Occipital lobe (tissue), 2 donors: ENCODE data around the gene HYOU1. TPM values are rescaled to one million over a fixed set of nuclear protein-coding genes. Genes with fewer than 3 reads are reported as not detected.
A peak's percentile ranks its signal among the peaks of the same experiment; 100 is the strongest.
"Not testable (repeated sequence)": the region's sequence is repeated elsewhere in the genome, so short reads cannot be mapped to it uniquely, and the experiment has no call there.

Source experiments
- DNase-seq: peaks from one replicate; lab custom pipeline; 2025; lab: John Stamatoyannopoulos, UW
- total RNA-seq: library from RNA; depleted of rRNA; stranded (reverse); fragments of >200 nt; gene quantifications from one replicate; pipeline ENCODE4 v1.2.3, GENCODE V29; 2014

The HYOU1 gene
- total RNA-seq, 1 donor from 2014 or later, result 37.0 TPM

GRCh38 chr11:119024430-119025098 is 32.4 kb downstream of the HYOU1 start:
- no peak for DNase-seq

GRCh38 chr11:119023741-119024140 is 33.3 kb downstream of the HYOU1 start:
- DNase-seq, result no peak

DNA sequence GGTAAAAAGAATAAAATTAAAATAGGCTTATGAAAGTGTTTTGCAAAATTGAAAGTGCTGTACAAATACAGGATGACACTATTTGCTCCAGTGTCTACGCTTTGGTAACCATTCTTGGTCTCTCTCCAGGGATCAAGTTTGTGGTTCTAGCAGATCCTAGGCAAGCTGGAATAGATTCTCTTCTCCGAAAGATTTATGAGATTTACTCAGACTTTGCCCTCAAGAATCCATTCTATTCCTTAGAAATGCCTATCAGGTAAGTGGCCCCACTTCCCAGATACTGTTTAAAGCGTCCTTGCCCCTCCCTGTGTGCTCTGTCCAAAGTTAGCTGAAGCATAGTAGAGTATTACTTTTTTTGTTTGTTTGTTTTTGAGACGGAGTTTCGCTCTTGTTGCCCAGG is 35.4 kb downstream of the HYOU1 start:
- DNase-seq, result no peak

DNA sequence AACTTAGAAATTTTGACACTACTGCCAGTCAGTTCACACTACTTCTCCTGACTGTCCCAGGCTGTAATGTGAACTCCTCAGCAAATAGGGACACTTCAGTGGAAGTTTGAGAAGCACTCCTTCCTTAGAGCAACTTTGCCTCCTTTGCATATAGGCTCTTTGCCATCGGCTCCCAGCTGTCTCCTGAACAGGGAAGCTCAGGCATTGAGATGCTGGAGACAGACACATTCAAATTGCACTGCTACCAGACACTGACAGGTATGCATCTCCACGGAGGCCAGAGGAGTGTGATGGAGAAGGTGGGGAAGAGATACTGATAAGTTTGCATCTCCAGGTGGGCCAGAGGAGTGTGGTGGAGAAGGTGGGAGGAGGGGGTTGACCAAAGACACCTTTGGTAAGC is 37.0 kb downstream of the HYOU1 start:
- no peak for DNase-seq

- peak; percentile 96 for DNase-seq
Measured at GRCh38 chr11:119018074-119018938, 38.7 kb downstream of the HYOU1 start, which contains the start of the genes RPS25 and TRAPPC4. TSS of gene RPS25 (minus strand) at chr11:119018343. CDS start at chr11:119018284, 59 bp downstream. TSS of gene TRAPPC4 (plus strand) at chr11:119018766. CDS start at chr11:119018796, 30 bp downstream.

- not testable (repeated sequence) for DNase-seq
Measured at GRCh38 chr11:119017377-119017776, 39.6 kb downstream of the HYOU1 start.

GRCh38 chr11:119016216-119017009 is 40.6 kb downstream of the HYOU1 start:
- DNase-seq, result no peak

GRCh38 chr11:119015054-119015611 is 41.9 kb downstream of the HYOU1 start:
- DNase-seq, result no peak

GRCh38 chr11:119014209-119014924 is 42.6 kb downstream of the HYOU1 start:
- no peak for DNase-seq

DNA sequence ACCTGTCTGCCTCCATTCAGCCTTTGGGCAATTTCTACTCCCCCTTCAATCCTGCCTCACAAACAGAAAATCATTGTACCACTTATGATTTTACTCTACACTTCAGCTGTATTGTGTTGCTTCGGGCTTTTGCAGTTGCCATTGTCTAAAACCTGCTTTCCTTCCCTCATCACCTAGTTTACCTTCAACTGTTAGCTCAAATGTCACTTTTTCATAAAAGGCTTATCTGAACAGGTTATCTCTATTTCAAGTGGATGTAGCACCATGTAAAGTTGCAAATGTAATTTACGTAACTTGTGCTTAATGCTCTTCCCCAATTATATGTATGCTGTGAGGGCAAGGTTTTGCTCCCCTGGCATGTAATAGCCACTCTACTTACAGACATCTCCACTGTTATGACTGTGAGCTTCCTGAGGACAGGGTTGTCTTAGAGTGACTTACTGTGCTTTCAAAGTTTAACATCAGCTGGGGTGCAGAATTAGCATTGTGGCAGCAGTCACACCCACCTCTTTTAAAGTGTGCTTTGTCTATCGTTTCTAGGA is 44.3 kb downstream of the HYOU1 start:
- no peak for DNase-seq

- DNase-seq, result no peak
Measured at GRCh38 chr11:119011476-119012053, 45.4 kb downstream of the HYOU1 start.

DNA sequence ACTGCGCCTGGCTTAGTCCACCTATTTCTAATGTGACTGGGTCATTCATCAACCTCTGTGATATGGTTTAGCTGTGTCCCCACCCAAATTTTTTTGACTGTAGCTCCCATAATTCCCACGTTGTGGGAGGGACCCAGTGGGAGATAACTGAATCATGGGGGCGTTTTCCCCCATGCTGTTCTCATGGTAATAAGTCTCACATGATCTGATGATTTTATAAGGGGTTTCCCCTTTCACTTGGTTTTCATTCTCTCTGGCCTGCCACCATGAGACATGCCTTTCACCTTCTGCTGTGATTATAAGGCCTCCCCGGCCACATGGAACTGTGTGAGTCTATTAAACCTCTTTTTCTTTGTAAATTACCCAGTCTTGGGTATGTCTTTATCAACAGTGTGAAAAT is 50.3 kb downstream of the HYOU1 start:
- DNase-seq, result no peak

GRCh38 chr11:119000906-119001305 is 56.1 kb downstream of the HYOU1 start:
- DNase-seq, result no peak

DNA sequence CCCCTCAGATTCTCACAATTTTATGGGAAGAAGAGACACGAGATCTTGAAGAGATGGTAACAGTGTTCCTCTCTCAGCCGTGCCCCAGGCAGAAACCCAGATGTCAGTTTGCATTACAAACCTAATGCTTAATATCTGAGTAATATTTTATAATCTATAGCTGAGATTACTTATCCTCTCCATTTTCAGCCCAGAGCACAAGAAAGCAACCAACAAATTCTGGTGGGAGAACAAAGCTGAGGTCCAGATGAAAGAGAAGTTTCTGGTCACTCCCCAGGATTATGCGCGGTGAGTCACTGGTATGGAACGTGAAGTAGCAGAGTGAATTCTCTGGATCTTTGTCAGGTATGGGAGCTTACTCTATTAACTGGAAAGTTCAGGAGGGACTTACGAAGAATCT is 58.2 kb downstream of the HYOU1 start:
- no peak for DNase-seq

GRCh38 chr11:118998388-118998717 is 58.7 kb downstream of the HYOU1 start:
- no peak for DNase-seq

DNA sequence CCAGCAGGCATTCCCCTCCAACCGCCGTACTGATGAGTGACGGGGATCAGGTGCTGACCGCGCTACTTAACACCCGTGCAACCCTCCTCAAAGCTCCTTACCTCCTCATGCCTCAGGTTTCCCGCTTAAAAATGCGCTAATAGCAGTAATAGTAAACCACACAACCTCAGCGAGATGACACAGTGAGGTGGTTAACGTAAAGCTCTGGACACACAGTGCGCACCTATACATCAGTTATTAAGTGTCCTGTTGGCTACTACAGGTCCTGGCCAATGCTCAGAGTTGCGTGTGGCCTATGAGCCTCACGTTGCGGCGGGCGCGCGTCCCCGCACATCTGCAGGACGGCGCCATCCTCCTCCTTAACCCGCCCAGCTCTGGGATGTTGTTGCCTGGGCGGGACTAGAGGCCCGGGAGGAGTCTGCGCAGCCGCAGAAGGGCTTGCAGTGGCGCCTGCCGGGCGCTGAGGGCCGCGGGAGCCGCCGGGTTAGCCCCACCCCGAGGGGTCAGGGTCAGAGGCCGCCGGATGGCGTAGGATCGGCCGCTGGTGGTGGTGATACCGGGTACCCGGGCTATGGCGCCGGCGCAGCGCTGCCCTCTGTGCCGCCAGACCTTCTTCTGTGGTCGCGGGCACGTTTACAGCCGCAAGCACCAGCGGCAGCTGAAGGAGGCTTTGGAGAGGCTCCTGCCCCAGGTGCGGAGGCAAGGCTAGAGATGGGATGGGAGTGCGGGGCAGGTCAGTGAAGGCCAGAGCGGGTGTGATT is 59.2 kb downstream of the HYOU1 start, which contains the start of gene CENATAC:
TSS of gene CENATAC (plus strand) at position 512 of the 761 bp plus-strand sequence. CDS start at position 572, 60 bp downstream.
- peak; percentile 93 for DNase-seq

DNA sequence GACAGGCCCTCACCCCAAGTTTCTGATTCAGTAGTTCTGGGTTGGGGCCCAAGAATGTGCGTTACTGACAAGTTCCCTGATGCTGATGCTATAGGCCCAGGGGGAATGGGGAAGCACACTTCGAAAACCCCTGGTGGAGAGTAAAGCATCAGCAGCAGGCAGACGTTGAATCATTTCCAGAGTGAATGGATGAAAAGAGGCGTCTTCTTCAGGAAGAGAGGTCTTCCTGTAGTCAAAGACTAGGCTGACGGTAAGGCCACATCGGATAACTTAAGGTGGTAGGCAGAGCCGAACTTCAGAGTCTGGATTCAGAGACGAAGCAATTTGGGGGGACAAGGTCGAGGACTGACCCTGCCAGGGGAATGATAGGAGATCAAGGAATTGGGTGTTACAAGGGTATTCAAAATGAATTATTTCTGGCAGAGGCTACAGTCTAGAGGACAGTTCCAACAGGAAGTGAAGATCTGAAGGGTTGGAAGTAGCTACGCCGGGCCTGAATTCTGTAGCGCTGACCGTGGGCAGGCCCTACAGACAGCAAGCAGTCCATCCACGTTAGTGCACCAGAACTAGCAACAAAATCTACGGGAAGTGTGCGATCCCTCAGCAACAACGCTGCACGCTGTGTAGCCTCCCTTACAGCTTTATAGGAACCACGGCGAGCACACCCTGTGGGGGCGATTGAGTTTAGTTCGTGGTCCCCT is 59.9 kb downstream of the HYOU1 start:
- DNase-seq, result no peak
